Stimulated activated naive CD4-positive, alpha-beta T cell treated with Interleukin-2 at 50 U/mL for 16 hours (primary cell): ENCODE results near the gene NDFIP2.
A peak's percentile ranks its signal among the peaks of the same experiment; 100 is the strongest.

Experiments
- DNase-seq: peaks from one replicate; lab custom pipeline; 2025; lab: John Stamatoyannopoulos, UW

NDFIP2 gene

GRCh38 chr13:79459906-79460305 is 21.0 kb upstream of the NDFIP2 start:
- no peak for DNase-seq

GRCh38 chr13:79462895-79463294 is 18.1 kb upstream of the NDFIP2 start:
- DNase-seq = no peak

GRCh38 chr13:79463604-79464003 is 17.4 kb upstream of the NDFIP2 start:
- DNase-seq = no peak

- DNase-seq = no peak
Measured at GRCh38 chr13:79466872-79467271, 14.1 kb upstream of the NDFIP2 start.

- DNase-seq = no peak
Measured at GRCh38 chr13:79468402-79468801, 12.6 kb upstream of the NDFIP2 start.

GRCh38 chr13:79468819-79469218 is 12.1 kb upstream of the NDFIP2 start:
- DNase-seq = no peak

- no peak for DNase-seq
Measured at GRCh38 chr13:79469608-79470007, 11.3 kb upstream of the NDFIP2 start.

GRCh38 chr13:79470666-79471065 is 10.3 kb upstream of the NDFIP2 start:
- no peak for DNase-seq

GRCh38 chr13:79475569-79475968 is 5.4 kb upstream of the NDFIP2 start:
- no peak for DNase-seq

- DNase-seq = no peak
Measured at GRCh38 chr13:79477968-79478367, 3.0 kb upstream of the NDFIP2 start.

GRCh38 chr13:79479882-79480281 is 1.1 kb upstream of the NDFIP2 start:
- no peak for DNase-seq

GRCh38 chr13:79481685-79482052 is 714 bp downstream of the NDFIP2 start:
- peak; percentile 79 for DNase-seq

- no peak for DNase-seq
Measured at GRCh38 chr13:79482281-79482970, 1.5 kb downstream of the NDFIP2 start.

GRCh38 chr13:79483086-79483706 is 2.2 kb downstream of the NDFIP2 start:
- DNase-seq = no peak

- no peak for DNase-seq
Measured at GRCh38 chr13:79485014-79485811, 4.3 kb downstream of the NDFIP2 start.

- no peak for DNase-seq
Measured at GRCh38 chr13:79486433-79487188, 5.7 kb downstream of the NDFIP2 start.

GRCh38 chr13:79490326-79490725 is 9.4 kb downstream of the NDFIP2 start:
- DNase-seq = no peak

GRCh38 chr13:79490824-79491223 is 9.9 kb downstream of the NDFIP2 start:
- DNase-seq = no peak

- no peak for DNase-seq
Measured at GRCh38 chr13:79491715-79492114, 10.8 kb downstream of the NDFIP2 start.

- no peak for DNase-seq
Measured at GRCh38 chr13:79492313-79492798, 11.4 kb downstream of the NDFIP2 start.

GRCh38 chr13:79492918-79493594 is 12.1 kb downstream of the NDFIP2 start:
- no peak for DNase-seq

- DNase-seq = no peak
Measured at GRCh38 chr13:79496188-79496587, 15.2 kb downstream of the NDFIP2 start.
